ENCODE data around the gene KCNAB1.

GRCh38 chr3:156489462-156489911 lies 369.1 kb downstream of the KCNAB1 start:
- no peak for TF ChIP-seq ARNTL (CRISPR knock-in tag; IDR thresholded peaks at IDR 0.05; ENCODE audit: borderline replicate concordance, low read depth)
- no peak for TF ChIP-seq RARB (CRISPR knock-in tag; IDR thresholded peaks at IDR 0.05)
- no peak for TF ChIP-seq ZNF70 (CRISPR knock-in tag; IDR thresholded peaks at IDR 0.05)
- TF ChIP-seq ISL1 (CRISPR knock-in tag; IDR thresholded peaks at IDR 0.05): no peak
- no peak for TF ChIP-seq PATZ1 (CRISPR knock-in tag; IDR thresholded peaks at IDR 0.05; ENCODE audit: borderline replicate concordance)
- TF ChIP-seq POU6F1 (CRISPR knock-in tag; IDR thresholded peaks at IDR 0.05; ENCODE audit: borderline replicate concordance, low read depth): no peak
- no peak for TF ChIP-seq ZFP30 (CRISPR knock-in tag; IDR thresholded peaks at IDR 0.05)
- no peak for TF ChIP-seq ZNF8 (CRISPR knock-in tag; IDR thresholded peaks at IDR 0.05)
- TF ChIP-seq PPARA (CRISPR knock-in tag; IDR thresholded peaks at IDR 0.05; ENCODE audit: borderline replicate concordance): no peak
